ENCODE results near the gene KRTAP10-8. TPM values are rescaled to one million over a fixed set of nuclear protein-coding genes. Genes with fewer than 3 reads are reported as not detected.
"Not testable (repeated sequence)": the region's sequence is repeated elsewhere in the genome, so short reads cannot be mapped to it uniquely, and the experiment has no call there.

The KRTAP10-8 gene
- total RNA-seq, 4 donors from 2014 or later: not detected

GRCh38 chr21:44602463-44602850 lies 9.4 kb upstream of the KRTAP10-8 start:
- ATAC-seq (ENCODE audit: low FRiP score) (no peak), DNase-seq (ENCODE audit: low spot score) (no peak)
- TF ChIP-seq, protein P1, sequence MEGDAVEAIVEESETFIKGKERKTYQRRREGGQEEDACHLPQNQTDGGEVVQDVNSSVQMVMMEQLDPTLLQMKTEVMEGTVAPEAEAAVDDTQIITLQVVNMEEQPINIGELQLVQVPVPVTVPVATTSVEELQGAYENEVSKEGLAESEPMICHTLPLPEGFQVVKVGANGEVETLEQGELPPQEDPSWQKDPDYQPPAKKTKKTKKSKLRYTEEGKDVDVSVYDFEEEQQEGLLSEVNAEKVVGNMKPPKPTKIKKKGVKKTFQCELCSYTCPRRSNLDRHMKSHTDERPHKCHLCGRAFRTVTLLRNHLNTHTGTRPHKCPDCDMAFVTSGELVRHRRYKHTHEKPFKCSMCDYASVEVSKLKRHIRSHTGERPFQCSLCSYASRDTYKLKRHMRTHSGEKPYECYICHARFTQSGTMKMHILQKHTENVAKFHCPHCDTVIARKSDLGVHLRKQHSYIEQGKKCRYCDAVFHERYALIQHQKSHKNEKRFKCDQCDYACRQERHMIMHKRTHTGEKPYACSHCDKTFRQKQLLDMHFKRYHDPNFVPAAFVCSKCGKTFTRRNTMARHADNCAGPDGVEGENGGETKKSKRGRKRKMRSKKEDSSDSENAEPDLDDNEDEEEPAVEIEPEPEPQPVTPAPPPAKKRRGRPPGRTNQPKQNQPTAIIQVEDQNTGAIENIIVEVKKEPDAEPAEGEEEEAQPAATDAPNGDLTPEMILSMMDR (IDR thresholded peaks at IDR 0.05): no peak

- TF ChIP-seq, protein P1 (IDR thresholded peaks at IDR 0.05): no peak
- no peak for ATAC-seq (ENCODE audit: low FRiP score)
- no peak for DNase-seq (ENCODE audit: low spot score)
These were observed 8.6 kb upstream of the KRTAP10-8 start for GRCh38 chr21:44603109-44603875.

DNA sequence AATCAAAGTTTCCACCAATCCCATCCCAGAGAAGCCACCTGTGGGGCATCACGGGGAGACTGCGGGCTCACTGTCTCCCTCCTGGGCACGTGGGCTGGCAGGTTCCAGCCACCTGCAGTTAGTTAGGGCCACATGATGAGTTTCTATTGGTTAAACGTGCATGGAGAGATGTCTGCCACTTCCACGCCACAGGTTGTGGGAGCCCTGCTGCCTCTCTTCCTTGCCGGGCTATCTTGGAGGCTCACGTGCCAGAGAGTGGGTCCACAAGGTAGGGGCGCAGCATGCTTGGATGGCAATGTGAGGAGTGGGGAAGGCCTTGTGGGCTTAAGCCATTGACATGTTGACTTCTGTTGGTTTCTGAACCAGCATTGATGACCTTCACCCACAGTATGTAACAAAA lies 8.0 kb upstream of the KRTAP10-8 start:
- DNase-seq (ENCODE audit: low spot score): no peak
- no peak for ATAC-seq (ENCODE audit: low FRiP score)
- TF ChIP-seq, protein P1 (IDR thresholded peaks at IDR 0.05): no peak

DNA sequence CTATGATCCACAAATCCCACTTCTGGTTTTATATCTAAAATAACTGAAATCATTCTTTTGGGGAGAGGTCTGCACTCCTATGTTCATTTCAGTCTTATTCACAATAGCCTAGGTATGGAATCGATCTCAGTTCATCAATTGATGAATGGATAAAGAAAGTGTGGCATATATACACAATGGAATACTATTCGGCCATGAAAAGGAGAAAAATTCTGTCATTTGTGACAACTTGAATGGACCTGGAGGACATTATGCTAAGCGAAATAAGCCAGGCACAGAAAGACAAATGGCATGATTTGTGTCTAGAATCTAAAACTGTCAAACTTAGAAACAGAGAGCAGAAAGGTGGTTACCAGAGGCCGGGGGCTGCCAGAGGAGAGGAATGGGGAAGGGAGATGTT lies 5.4 kb upstream of the KRTAP10-8 start:
- DNase-seq (ENCODE audit: low spot score) (no peak), ATAC-seq (ENCODE audit: low FRiP score) (no peak)
- TF ChIP-seq, protein P1 (IDR thresholded peaks at IDR 0.05): no peak

DNA sequence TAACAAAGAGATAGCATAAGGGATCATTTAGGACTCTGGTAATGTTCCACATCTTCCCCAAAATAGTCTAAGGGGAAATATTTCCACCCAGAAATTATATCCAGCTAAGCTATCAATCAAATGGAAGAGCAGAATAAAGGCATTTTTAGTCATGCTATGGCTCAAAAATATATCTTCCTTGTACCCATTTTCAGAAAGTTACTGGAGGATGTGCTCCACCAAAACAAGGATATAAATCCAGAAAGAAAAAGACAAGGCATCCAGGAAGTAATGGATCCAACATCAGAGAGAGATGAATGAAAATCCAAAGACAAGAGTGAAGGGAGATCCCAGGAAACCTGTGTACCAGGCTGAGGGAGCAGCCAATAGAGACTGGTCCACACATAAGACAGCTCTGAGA lies 2.7 kb upstream of the KRTAP10-8 start:
- TF ChIP-seq, protein P1 (IDR thresholded peaks at IDR 0.05): no peak
- ATAC-seq (ENCODE audit: low FRiP score): no peak
- DNase-seq (ENCODE audit: low spot score): no peak

DNA sequence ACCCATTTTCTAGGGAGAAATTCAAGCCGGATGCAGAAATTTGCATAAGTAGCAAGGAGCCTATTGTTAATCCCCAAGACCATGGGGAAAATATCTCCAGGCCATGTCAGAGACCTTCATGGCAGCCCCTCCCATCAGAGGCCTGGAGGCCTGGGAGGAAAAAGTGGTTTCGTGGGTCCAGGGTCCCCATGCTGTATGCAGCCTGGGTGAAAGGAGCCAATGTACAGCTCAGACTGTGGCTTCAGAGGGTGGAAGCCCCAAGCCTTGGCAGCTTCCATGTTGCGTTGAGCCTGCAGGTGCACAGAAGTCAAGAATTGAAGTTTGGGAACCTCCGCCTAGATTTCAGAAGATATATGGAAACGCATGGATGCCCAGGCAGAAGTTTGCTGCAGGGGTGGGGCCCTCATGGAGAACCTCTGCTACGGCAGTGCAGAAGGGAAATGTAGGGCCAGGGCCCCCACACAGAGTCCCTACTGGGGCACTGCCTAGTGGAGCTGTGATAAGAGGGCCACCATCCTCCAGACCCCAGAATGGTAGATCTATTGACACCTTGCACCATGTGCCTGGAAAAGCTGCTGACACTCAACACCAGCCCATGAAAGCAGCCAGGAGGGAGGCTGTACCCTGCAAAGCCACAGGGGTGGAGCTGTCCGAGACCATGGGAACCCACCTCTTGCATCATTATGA lies 1.6 kb upstream of the KRTAP10-8 start:
- not testable (repeated sequence) for DNase-seq (ENCODE audit: low spot score); ATAC-seq (ENCODE audit: low FRiP score)

- ATAC-seq (ENCODE audit: low FRiP score) (no peak), DNase-seq (ENCODE audit: low spot score) (no peak)
- TF ChIP-seq, protein P1 (IDR thresholded peaks at IDR 0.05): no peak
These were observed 328 bp upstream of the KRTAP10-8 start for GRCh38 chr21:44611551-44611950.

Data from omental fat pad (tissue), 4 donors.